PC-9 (cell line): ENCODE measurements around the gene CEP20. TPM values are rescaled to one million over a fixed set of nuclear protein-coding genes. Genes with fewer than 3 reads are reported as not detected.

ENCODE experiments used
- BruUV-seq: library from RNA; stranded (reverse); fragments of 400-500 nt; replicated peaks from 2 replicates; lab custom pipeline; 2021; lab: Mats Ljungman, UMichigan
- CTCF ChIA-PET: fragments of 300-600 bp; sonication (Branson Sonifier 250); formaldehyde crosslinking; loops from one replicate; lab custom pipeline; 2022; ENCODE audit warnings: antibody characterized with exemption; lab: Charles Lee
- POLR2A ChIA-PET: fragments of 300-600 bp; sonication (Branson Sonifier 250); formaldehyde crosslinking; loops from one replicate; lab custom pipeline; 2022; ENCODE audit warnings: antibody characterized with exemption; ENCODE audit not compliant: unreplicated experiment; lab: Charles Lee
- DNase-seq, 2 experiments: peaks; one replicate each; pipeline versions ENCODE4 v3.0.0 to v3.0.0-alpha.2; 2015 to 2022; ENCODE audit warnings: mixed read lengths in 1 of 2
- H2AFZ ChIP-seq: fragments of 200-600 bp; sonication (generic); 2 replicates; pipeline ENCODE4 v1.8.1; 2017; ENCODE audit warnings: antibody characterized with exemption
- H3F3A ChIP-seq: fragments of 200-600 bp; sonication (generic); 2 replicates; pipeline ENCODE4 v1.8.1; 2017; ENCODE audit warnings: antibody characterized with exemption, mild to moderate bottlenecking, low read depth; ENCODE audit not compliant: insufficient read depth
- H3K27ac ChIP-seq: fragments of 200-600 bp; sonication (generic); 2 replicates; pipeline ENCODE4 v1.6.1; 2016; ENCODE audit warnings: mixed run types
- H3K27me3 ChIP-seq: fragments of 200-600 bp; sonication (generic); 2 replicates; pipeline ENCODE4 v1.6.1; 2016; ENCODE audit warnings: low read depth, mixed run types; ENCODE audit not compliant: insufficient read depth
- H3K36me3 ChIP-seq: fragments of 200-600 bp; sonication (generic); 2 replicates; pipeline ENCODE4 v1.6.1; 2016; ENCODE audit warnings: low read depth, mixed run types
- H3K4me1 ChIP-seq: fragments of 200-600 bp; sonication (generic); replicated peaks from 2 replicates; pipeline ENCODE4 v1.6.1; 2016; ENCODE audit warnings: mixed run types; ENCODE audit not compliant: insufficient read depth
- H3K4me2 ChIP-seq: fragments of 200-600 bp; sonication (generic); 2 replicates; pipeline ENCODE4 v1.6.1; 2017; ENCODE audit warnings: mixed run types
- H3K4me3 ChIP-seq: fragments of 200-600 bp; sonication (generic); 2 replicates; pipeline ENCODE4 v1.6.1; 2016; ENCODE audit warnings: mixed run types
- H3K79me2 ChIP-seq: fragments of 200-600 bp; sonication (generic); 2 replicates; pipeline ENCODE4 v1.6.1; 2017; ENCODE audit warnings: low read depth, mixed run types
- H3K9me2 ChIP-seq: fragments of 200-600 bp; sonication (generic); 2 replicates; pipeline ENCODE4 v1.8.1; 2017; ENCODE audit warnings: mild to moderate bottlenecking; ENCODE audit not compliant: insufficient read depth
- H3K9me3 ChIP-seq: fragments of 200-600 bp; sonication (generic); 2 replicates; pipeline ENCODE4 v1.8.1; 2016; ENCODE audit warnings: low read depth; ENCODE audit not compliant: insufficient read depth
- H4K20me1 ChIP-seq: fragments of 200-600 bp; sonication (generic); 2 replicates; pipeline ENCODE4 v1.8.1; 2017; ENCODE audit not compliant: insufficient read depth
- CTCF ChIP-seq: fragments of 200-600 bp; sonication (generic); conservative IDR thresholded peaks from 2 replicates; pipeline ENCODE4 v1.6.1; 2017; ENCODE audit warnings: mixed run types, antibody characterized with exemption, mild to moderate bottlenecking, moderate library complexity
- EZH2 ChIP-seq: fragments of 200-600 bp; sonication (generic); IDR thresholded peaks from 2 replicates; pipeline ENCODE4 v1.8.0; 2017; ENCODE audit warnings: antibody characterized with exemption, low read depth
- intact Hi-C: fragments of 100-400 bp; cut with micrococcal nuclease; formaldehyde crosslinking; loops from one replicate; pipeline ENCODE4 v1.10.0; 2022; ENCODE audit not compliant: unreplicated experiment
- total RNA-seq: library from RNA; stranded (reverse); gene quantifications from 2 replicates; pipeline ENCODE4 v1.2.3, GENCODE V29; 2021

Gene CEP20
- total RNA-seq, 1 experiment from 2014 or later: 125 TPM

DNA sequence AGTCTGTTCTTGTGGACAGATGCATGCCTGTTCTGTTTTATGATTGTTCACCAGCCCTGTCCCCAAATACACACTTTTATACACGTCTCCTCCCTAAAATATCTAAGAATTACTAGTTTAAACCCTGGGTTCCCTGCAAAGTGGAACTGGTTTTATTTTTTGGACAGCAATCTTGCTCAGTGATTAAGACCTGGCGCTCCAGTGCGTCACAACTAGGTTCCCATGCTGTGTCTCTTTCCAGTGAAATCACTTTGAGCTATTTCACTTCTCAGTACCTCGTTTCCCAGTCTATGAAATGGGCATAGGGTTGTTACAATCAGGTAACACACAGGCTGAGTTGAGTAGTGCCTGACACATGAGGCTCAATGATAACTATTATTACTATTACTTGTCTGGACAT, 1.1 kb downstream of the CEP20 start:
- TF ChIP-seq EZH2 (no peak), CTCF (no peak)
- intact Hi-C loops: no loop called here
- Histone ChIP-seq H3F3A (peaks cover 8% of the 10 kb centered on the region; the same call in 1 of the 2 replicates), H3K79me2 (peaks cover 59% of the 10 kb centered on the region), H2AFZ (no peak overlapping the region), H3K4me2 (peak overlapping the region; percentile 87), H3K36me3 (peaks cover 14% of the 10 kb centered on the region), H3K9me2 (no peaks in the 10 kb centered on the region), H3K27me3 (no peaks in the 10 kb centered on the region), H3K9me3 (no peaks in the 10 kb centered on the region), H3K4me3 (peak overlapping the region; percentile 90), H3K4me1 (peaks cover 30% of the 10 kb centered on the region), H4K20me1 (no peaks in the 10 kb centered on the region), H3K27ac (peak overlapping the region; percentile 65)
- ChIA-PET CTCF (interaction anchor here (0.6 to 0.7 kb wide), 4 partner anchors 11 to 131 kb away, joined by 3 to 7 read pairs (median 5); no protein-coding TSS in a partner anchor), POLR2A (interaction anchor here (0.6 to 1.6 kb wide), 5 partner anchors 13 to 111 kb away, joined by 3 to 14 read pairs (median 5); no protein-coding TSS in a partner anchor)
- no peak for DNase-seq
- no TSS peak for BruUV-seq

DNA sequence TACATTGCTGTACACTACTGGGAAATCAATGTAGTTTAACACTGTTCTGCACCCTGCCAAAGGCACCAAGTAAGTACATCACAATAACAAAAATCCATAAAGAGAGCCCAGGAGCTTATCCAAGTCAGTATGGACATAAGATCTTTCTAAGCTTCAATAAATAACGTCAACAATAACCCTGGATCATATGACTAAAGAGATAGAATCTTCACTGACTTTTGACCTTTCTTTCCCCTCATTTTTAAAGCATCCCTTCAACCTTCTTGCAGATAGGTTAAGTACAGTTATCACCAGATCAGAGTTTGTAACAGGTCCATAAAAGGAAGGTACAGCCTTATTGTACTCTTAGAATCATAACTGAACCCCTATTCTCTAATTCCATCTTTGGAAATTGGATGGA, 2.3 kb downstream of the CEP20 start:
- intact Hi-C loops: no loop called here
- peaks cover 25% of the 10 kb centered on the region for H3K36me3 ChIP-seq
- no peak overlapping the region for H2AFZ ChIP-seq
- H3K27ac ChIP-seq: peak overlapping the region; percentile 44
- TSS peak; percentile 69 for BruUV-seq
- no peaks in the 10 kb centered on the region for H3K9me2 ChIP-seq
- ChIA-PET CTCF (no interaction called here), POLR2A (interaction anchor here (0.6 to 0.8 kb wide), 2 partner anchors 14 to 44 kb away, joined by 4 to 10 read pairs; no protein-coding TSS in a partner anchor)
- no peak for TF ChIP-seq EZH2
- no peak for TF ChIP-seq CTCF
- H3K4me1 ChIP-seq: peaks cover 36% of the 10 kb centered on the region
- H3F3A ChIP-seq: peaks cover 18% of the 10 kb centered on the region; the same call in 1 of the 2 replicates
- H4K20me1 ChIP-seq: no peaks in the 10 kb centered on the region
- peaks cover 68% of the 10 kb centered on the region for H3K79me2 ChIP-seq
- peak overlapping the region; percentile 87 for H3K4me2 ChIP-seq
- no peaks in the 10 kb centered on the region for H3K27me3 ChIP-seq
- no peak overlapping the region for H3K4me3 ChIP-seq
- no peak for DNase-seq
- no peaks in the 10 kb centered on the region for H3K9me3 ChIP-seq

DNA sequence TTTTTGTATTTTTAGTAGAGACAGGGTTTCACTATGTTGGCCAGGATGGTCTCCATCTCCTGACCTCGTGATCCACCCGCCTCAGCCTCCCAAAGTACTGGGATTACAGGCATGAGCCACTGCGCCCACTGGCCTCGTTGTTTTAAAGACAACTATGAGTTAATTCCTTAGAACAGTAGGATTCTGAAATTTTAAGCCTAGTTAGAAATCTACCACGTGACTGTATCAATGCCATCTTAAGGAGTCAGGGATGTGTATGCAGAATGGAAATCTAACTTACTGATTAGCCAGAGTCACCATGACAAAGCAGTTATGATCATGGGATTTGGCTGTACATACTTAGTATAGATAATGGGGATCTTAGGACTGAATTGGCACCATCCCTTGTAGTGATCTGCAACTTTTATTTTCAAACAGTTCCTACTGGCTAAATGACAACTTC, 2.8 kb downstream of the CEP20 start:
- no peak for TF ChIP-seq CTCF
- TF ChIP-seq EZH2: no peak
- H4K20me1 ChIP-seq: no peaks in the 10 kb centered on the region
- ChIA-PET POLR2A (interaction anchor here (0.6 to 0.8 kb wide), 3 partner anchors 14 to 71 kb away, joined by 3 to 10 read pairs (median 4); no protein-coding TSS in a partner anchor), CTCF (interaction anchor here (1.1 kb wide), 1 partner anchor 43 kb away, joined by 3 read pairs; no protein-coding TSS in a partner anchor)
- H3K36me3 ChIP-seq: peaks cover 30% of the 10 kb centered on the region
- H3K4me2 ChIP-seq: peak overlapping the region; percentile 87
- peak overlapping the region; percentile 44 for H3K27ac ChIP-seq
- H2AFZ ChIP-seq: no peak overlapping the region
- DNase-seq: no peak
- peaks cover 20% of the 10 kb centered on the region; the same call in 1 of the 2 replicates for H3F3A ChIP-seq
- no peaks in the 10 kb centered on the region for H3K9me3 ChIP-seq
- H3K4me3 ChIP-seq: no peak overlapping the region
- peaks cover 41% of the 10 kb centered on the region for H3K4me1 ChIP-seq
- peaks cover 72% of the 10 kb centered on the region for H3K79me2 ChIP-seq
- no peaks in the 10 kb centered on the region for H3K9me2 ChIP-seq
- no TSS peak for BruUV-seq
- intact Hi-C loops: no loop called here
- H3K27me3 ChIP-seq: no peaks in the 10 kb centered on the region
